ENCODE results near the gene ZNF66.

The ZNF66 gene

DNA sequence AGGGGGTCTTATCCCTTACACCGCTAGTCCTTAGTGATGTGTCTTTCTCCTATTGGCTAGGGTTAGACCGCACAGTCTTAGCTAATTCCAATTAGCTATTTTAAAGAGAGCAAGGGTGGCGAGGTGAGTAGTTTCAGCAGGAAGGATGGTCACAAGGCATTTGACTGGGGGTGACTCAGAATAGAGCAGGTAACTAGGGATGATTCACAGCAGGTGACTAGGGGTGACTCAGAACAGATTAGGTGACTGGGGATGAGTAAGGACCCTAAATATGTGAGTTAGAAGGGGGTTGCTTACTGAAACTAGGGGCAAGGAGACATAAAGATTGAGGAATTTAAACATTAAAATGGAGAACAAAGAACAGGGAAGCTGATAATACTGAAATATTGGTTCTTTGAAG lies 64.3 kb downstream of the ZNF66 start:
- Histone ChIP-seq H3K4me1 (no peaks in the 10 kb centered on the region), H3K4me2 (ENCODE audit: low read length) (no peak overlapping the region), H3K9ac (no peak overlapping the region), H3K36me3 (ENCODE audit: control insufficient read depth, insufficient read depth, low read length) (no peaks in the 10 kb centered on the region), H3K27me3 (ENCODE audit: control insufficient read depth, insufficient read depth, low read length) (no peaks in the 10 kb centered on the region), H3K79me2 (no peaks in the 10 kb centered on the region), H3K9me3 (ENCODE audit: control insufficient read depth, low read length) (no peaks in the 10 kb centered on the region), H2AFZ (no peak overlapping the region), H3K27ac (no peak overlapping the region), H3K4me3 (ENCODE audit: low read depth, low read length) (no peak overlapping the region)
- TF ChIP-seq, protein P1, sequence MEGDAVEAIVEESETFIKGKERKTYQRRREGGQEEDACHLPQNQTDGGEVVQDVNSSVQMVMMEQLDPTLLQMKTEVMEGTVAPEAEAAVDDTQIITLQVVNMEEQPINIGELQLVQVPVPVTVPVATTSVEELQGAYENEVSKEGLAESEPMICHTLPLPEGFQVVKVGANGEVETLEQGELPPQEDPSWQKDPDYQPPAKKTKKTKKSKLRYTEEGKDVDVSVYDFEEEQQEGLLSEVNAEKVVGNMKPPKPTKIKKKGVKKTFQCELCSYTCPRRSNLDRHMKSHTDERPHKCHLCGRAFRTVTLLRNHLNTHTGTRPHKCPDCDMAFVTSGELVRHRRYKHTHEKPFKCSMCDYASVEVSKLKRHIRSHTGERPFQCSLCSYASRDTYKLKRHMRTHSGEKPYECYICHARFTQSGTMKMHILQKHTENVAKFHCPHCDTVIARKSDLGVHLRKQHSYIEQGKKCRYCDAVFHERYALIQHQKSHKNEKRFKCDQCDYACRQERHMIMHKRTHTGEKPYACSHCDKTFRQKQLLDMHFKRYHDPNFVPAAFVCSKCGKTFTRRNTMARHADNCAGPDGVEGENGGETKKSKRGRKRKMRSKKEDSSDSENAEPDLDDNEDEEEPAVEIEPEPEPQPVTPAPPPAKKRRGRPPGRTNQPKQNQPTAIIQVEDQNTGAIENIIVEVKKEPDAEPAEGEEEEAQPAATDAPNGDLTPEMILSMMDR (IDR thresholded peaks at IDR 0.05) = no peak

Data from parathyroid adenoma (tissue), 2 donors.